Measurements from ENCODE around the gene NEK4. TPM values are rescaled to one million over a fixed set of nuclear protein-coding genes. Genes with fewer than 3 reads are reported as not detected.

NEK4 gene
- total RNA-seq, 1 experiment from 2014 or later: 22.0 TPM

DNA sequence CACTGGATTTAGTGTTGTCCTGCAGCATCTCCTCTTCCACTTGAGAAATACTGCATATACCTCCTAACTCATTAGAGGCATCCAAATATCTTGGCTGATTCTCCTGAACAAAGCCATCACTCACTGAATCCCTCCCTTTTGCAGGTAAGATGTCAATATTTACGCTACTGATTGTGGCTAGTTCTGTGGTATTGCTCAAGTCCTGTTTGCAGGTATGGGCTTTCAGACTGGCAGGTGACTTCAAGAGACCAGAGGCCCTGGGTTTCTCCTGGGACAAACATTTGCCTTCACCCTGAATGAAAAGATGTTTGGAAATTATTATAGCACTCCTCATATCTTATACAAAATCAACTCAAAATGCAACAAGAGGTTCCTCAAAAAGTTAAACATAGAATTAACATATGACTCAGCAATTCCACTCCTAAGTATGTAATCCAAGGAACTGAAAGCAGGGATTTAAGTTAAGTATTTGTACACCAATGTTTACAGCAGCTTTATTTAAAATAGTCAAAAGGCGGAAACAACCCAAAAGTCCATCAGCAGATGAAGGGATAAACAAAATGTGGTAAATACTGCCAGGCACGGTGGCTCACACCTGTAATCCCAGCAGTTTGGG, 18.6 kb downstream of the NEK4 start:
- BruUV-seq (replicated peaks): no TSS peak
- ChIA-PET CTCF (no interaction called here), POLR2A (ENCODE audit: low non-redundant PET) (no interaction called here)
- intact Hi-C loops (cut with micrococcal nuclease; ENCODE audit: unreplicated experiment): no loop called here
- Histone ChIP-seq H3K36me3 (ENCODE audit: insufficient read depth, low read length, poor library complexity, severe bottlenecking) (peaks cover 11% of the 10 kb centered on the region), H3K4me3 (ENCODE audit: low read depth, low read length, poor library complexity, severe bottlenecking) (no peak overlapping the region), H3K27me3 (replicated peaks; ENCODE audit: insufficient read depth, low read depth, low read length, poor library complexity) (no peaks in the 10 kb centered on the region), H3K27ac (ENCODE audit: low read depth, low read length, poor library complexity, severe bottlenecking) (no peak overlapping the region), H3K4me1 (ENCODE audit: insufficient read depth, low read length, poor library complexity, severe bottlenecking) (no peaks in the 10 kb centered on the region), H3K9me3 (ENCODE audit: low read depth, low read length, poor library complexity, severe bottlenecking) (no peaks in the 10 kb centered on the region)
- DNase-seq (ENCODE audit: low spot score): no peak
- TF ChIP-seq, protein P1, sequence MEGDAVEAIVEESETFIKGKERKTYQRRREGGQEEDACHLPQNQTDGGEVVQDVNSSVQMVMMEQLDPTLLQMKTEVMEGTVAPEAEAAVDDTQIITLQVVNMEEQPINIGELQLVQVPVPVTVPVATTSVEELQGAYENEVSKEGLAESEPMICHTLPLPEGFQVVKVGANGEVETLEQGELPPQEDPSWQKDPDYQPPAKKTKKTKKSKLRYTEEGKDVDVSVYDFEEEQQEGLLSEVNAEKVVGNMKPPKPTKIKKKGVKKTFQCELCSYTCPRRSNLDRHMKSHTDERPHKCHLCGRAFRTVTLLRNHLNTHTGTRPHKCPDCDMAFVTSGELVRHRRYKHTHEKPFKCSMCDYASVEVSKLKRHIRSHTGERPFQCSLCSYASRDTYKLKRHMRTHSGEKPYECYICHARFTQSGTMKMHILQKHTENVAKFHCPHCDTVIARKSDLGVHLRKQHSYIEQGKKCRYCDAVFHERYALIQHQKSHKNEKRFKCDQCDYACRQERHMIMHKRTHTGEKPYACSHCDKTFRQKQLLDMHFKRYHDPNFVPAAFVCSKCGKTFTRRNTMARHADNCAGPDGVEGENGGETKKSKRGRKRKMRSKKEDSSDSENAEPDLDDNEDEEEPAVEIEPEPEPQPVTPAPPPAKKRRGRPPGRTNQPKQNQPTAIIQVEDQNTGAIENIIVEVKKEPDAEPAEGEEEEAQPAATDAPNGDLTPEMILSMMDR (conservative IDR thresholded peaks at IDR 0.05; ENCODE audit: low read depth, low read length): no peak
- TF ChIP-seq EZH2 (IDR thresholded peaks at IDR 0.05; ENCODE audit: borderline replicate concordance, low read depth, low read length, poor library complexity, severe bottlenecking): no peak

DNA sequence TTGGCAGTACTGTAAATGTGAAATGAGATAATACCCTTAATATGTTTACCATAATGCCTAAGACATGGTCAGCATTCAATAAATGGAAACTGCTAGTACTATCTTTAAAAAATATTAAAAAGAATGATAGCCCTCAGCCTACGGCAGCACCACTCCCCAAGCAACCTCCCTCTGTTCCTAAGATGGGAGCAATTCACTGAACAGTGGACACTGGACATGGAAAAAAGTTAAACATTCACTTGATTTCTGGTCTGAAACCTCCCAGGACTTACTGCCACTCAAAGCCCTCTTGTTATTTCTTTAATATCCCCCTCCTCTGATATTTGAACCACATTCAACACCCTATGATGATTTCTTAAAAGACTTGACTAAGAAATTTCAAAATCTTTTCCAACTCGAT, 27.0 kb downstream of the NEK4 start:
- CTCF ChIA-PET: no interaction called here
- TF ChIP-seq, protein P1 (conservative IDR thresholded peaks at IDR 0.05; ENCODE audit: low read depth, low read length): no peak
- TF ChIP-seq EZH2 (IDR thresholded peaks at IDR 0.05; ENCODE audit: borderline replicate concordance, low read depth, low read length, poor library complexity, severe bottlenecking): no peak
- Histone ChIP-seq H3K4me3 (ENCODE audit: low read depth, low read length, poor library complexity, severe bottlenecking) (no peak overlapping the region), H3K36me3 (ENCODE audit: insufficient read depth, low read length, poor library complexity, severe bottlenecking) (peaks cover 16% of the 10 kb centered on the region), H3K4me1 (ENCODE audit: insufficient read depth, low read length, poor library complexity, severe bottlenecking) (no peaks in the 10 kb centered on the region), H3K27ac (ENCODE audit: low read depth, low read length, poor library complexity, severe bottlenecking) (no peak overlapping the region), H3K9me3 (ENCODE audit: low read depth, low read length, poor library complexity, severe bottlenecking) (no peaks in the 10 kb centered on the region), H3K27me3 (replicated peaks; ENCODE audit: insufficient read depth, low read depth, low read length, poor library complexity) (no peaks in the 10 kb centered on the region)
- DNase-seq (ENCODE audit: low spot score): no peak
- BruUV-seq (replicated peaks): no TSS peak
- POLR2A ChIA-PET (ENCODE audit: low non-redundant PET): no interaction called here
- intact Hi-C loops (cut with micrococcal nuclease; ENCODE audit: unreplicated experiment): no loop called here

DNA sequence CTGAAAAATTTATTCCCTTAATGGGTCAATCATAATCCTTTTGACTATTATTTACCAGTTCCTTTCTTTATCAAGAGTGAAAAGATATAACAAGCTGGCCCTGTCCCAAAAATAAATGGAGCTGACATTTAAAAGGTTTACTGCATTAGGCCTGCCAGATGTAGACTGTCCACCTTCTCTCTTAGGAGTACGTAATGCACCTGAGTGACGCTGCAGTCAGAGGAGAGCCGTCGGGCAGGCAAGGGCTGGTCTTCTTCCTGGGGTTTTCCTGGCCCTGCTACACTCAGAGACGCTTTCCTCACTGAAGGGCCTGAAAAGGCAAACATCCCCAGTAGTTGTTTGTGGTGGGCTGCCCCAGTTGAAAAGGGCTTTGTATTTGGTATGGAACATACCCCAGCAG, 27.6 kb downstream of the NEK4 start:
- no TSS peak for BruUV-seq (replicated peaks)
- H3K36me3 ChIP-seq (ENCODE audit: insufficient read depth, low read length, poor library complexity, severe bottlenecking): peaks cover 13% of the 10 kb centered on the region
- CTCF ChIA-PET: no interaction called here

More for the DNA sequence above, 27.6 kb downstream of the NEK4 start:
- no peak for DNase-seq (ENCODE audit: low spot score)
- Histone ChIP-seq H3K9me3 (ENCODE audit: low read depth, low read length, poor library complexity, severe bottlenecking) (no peaks in the 10 kb centered on the region), H3K4me3 (ENCODE audit: low read depth, low read length, poor library complexity, severe bottlenecking) (no peak overlapping the region), H3K4me1 (ENCODE audit: insufficient read depth, low read length, poor library complexity, severe bottlenecking) (no peaks in the 10 kb centered on the region), H3K27ac (ENCODE audit: low read depth, low read length, poor library complexity, severe bottlenecking) (no peak overlapping the region), H3K27me3 (replicated peaks; ENCODE audit: insufficient read depth, low read depth, low read length, poor library complexity) (no peaks in the 10 kb centered on the region)
- intact Hi-C loops (cut with micrococcal nuclease; ENCODE audit: unreplicated experiment): no loop called here
- POLR2A ChIA-PET (ENCODE audit: low non-redundant PET): no interaction called here
- TF ChIP-seq EZH2 (IDR thresholded peaks at IDR 0.05; ENCODE audit: borderline replicate concordance, low read depth, low read length, poor library complexity, severe bottlenecking): no peak
- TF ChIP-seq, protein P1 (conservative IDR thresholded peaks at IDR 0.05; ENCODE audit: low read depth, low read length): no peak
